PC-3 (cell line): ENCODE results near the gene GRWD1.

Experiments used
- EZH2 ChIP-seq: fragments of 300-600 bp; sonication (generic); IDR thresholded peaks from one replicate; pipeline ENCODE4 v1.6.1; 2017; ENCODE audit warnings: antibody characterized with exemption, mild to moderate bottlenecking, low read length; ENCODE audit not compliant: unreplicated experiment
- EZH2phosphoT487 ChIP-seq: fragments of 300-600 bp; sonication (generic); IDR thresholded peaks from 2 replicates; pipeline ENCODE4 v1.6.1; 2018; ENCODE audit warnings: mild to moderate bottlenecking, antibody characterized with exemption, low read length, borderline replicate concordance
- TF ChIP-seq, protein P1 (sequence below): fragments of 300-600 bp; sonication (generic); conservative IDR thresholded peaks from 2 replicates; pipeline ENCODE4 v1.5.1; 2017; ENCODE audit warnings: antibody characterized with exemption, low read depth, mild to moderate bottlenecking, low read length

DNA sequence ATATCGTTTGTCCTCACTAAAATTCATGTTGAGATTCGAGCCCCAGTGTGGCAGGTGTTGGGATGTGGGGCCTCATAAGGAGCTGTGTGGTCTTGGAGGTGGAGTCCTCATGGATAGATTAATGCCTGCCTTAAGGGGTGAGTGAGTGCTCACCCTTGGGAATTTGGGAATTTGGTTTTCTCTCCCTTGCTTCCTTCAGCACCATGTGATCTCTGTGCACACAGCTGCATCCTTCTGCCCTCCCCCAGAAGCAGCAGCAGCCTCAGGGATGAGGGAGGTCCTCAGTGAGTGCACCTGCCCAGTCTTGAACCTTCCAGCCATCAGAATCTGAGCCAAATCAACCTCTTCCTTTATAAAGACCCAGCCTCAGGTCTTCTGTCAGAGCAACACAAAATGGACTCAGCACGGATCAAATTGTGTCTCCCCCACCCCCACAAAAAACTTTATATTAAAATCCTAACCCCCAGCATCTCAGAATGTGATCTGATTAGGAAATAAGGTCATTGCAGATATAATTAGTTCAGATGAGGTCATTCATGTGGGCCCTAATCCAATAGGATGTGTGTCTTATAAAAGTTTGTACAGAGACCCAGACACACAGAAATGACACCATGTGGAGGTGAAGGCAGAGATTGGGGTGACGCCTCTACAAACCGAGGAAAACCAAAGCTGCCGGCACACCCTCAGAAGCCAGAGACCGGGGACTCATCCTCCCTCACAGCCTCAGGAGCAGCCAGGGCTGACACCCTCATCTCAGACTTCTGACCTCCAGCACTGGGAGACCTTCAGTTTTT is 36.3 kb downstream of the GRWD1 start:
- TF ChIP-seq, protein P1, sequence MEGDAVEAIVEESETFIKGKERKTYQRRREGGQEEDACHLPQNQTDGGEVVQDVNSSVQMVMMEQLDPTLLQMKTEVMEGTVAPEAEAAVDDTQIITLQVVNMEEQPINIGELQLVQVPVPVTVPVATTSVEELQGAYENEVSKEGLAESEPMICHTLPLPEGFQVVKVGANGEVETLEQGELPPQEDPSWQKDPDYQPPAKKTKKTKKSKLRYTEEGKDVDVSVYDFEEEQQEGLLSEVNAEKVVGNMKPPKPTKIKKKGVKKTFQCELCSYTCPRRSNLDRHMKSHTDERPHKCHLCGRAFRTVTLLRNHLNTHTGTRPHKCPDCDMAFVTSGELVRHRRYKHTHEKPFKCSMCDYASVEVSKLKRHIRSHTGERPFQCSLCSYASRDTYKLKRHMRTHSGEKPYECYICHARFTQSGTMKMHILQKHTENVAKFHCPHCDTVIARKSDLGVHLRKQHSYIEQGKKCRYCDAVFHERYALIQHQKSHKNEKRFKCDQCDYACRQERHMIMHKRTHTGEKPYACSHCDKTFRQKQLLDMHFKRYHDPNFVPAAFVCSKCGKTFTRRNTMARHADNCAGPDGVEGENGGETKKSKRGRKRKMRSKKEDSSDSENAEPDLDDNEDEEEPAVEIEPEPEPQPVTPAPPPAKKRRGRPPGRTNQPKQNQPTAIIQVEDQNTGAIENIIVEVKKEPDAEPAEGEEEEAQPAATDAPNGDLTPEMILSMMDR = no peak
- no peak for TF ChIP-seq EZH2
- no peak for TF ChIP-seq EZH2phosphoT487
